Suppressor macrophage (primary cell): ENCODE results near the gene ARHGAP30.

Experiments
- DNase-seq, 4 experiments: peaks; one replicate each; pipeline ENCODE4 v3.0.0-alpha.2; 2020 to 2022

The ARHGAP30 gene

GRCh38 chr1:161089251-161089924, 19.7 kb upstream of the ARHGAP30 start, which contains the start of gene NECTIN4:
Gene NECTIN4, minus strand, starts transcription at chr1:161089558. Its CDS starts 262 bp downstream, at chr1:161089296.
- peak; percentile 66 to 82 (median 79) for DNase-seq

DNA sequence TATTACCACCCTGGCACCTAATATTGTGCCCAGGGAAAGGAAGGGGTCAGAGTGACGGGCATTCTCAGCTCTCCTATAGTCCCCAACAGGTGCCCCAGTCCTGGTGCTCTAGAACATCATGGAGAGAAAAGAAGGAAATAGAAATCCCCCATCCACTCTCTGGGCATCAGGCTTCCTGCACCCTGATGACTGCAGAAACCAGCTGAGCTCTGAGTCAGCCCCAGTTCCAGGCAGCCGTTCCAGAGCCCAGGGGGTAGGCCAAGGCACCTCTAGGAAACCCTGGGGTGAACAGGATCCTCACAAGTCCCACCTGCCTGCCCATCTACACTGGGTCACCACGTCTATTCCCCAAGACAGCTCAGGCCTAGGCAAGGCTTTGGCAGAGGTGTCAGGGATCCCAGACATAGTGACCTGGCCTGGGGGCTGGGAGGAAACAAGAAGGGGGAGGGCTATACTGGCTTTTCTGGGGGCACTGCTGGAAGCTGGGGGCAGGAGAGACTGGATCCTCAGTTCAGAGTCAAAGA, 19.0 kb upstream of the ARHGAP30 start:
- peak; percentile 66 to 86 (median 82) for DNase-seq

- DNase-seq = no peak
Measured at GRCh38 chr1:161086457-161086856, 16.8 kb upstream of the ARHGAP30 start.

- DNase-seq = no peak
Measured at GRCh38 chr1:161085165-161085564, 15.5 kb upstream of the ARHGAP30 start.

DNA sequence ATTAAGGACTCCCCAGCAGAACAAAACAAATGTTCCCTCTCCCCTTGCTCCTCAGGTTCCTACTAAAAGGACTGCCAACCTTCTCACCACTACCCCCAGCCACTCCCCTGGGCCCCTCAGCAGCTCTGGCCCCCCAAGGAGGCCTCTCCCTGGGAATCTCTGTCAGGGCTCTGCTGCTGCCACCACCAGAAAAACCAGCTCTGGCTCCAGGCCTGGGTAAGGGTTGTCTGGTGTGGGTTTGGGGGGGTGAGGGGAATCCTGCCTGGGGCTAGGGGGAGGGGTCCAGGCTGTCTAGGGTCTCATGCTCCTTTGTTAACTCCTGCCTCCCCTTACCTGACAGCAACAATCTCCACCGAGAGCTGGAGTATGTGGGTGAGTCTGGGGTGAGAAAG, 14.9 kb upstream of the ARHGAP30 start:
- DNase-seq = no peak

GRCh38 chr1:161083748-161084596, 14.3 kb upstream of the ARHGAP30 start:
- peak; percentile 29 to 53 (median 44) for DNase-seq

DNA sequence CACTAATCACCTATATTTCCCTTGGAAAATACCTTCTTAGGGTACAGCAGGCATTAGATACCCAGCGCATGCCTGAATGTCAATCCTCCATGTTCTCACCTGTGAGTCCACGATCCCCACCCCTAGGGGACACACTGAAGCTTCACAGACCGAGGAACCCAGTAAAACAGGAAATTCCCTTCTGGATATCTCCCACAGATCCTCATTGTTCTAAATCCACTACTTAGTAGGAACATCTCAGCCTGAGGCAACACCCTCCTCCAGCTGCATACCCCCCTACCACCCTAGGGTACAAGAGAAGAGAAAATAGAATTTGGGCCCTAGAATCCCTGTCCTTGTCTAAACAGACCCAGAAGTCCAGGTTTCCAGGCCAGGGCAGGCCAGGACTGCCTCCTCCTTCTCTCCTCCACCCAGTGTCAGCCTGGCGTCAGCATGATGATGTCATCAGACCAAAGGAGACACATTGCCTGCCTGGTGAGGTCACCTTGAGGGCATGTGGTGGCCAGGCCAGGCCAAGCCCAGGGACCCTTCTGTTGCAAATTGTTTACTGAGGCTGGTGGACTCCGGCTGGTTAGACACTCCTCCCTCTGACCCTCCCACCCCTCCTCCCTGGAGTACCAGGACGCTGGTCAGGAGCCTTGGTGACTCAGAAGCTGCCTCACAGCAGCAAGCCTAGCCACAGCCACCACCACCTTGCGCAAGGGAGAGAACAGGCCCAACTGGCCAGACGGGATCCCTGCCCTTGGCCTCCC, 13.5 kb upstream of the ARHGAP30 start:
- peak; percentile 93 to 98 (median 96) for DNase-seq

- no peak for DNase-seq
Measured at GRCh38 chr1:161082483-161082882, 12.8 kb upstream of the ARHGAP30 start.

DNA sequence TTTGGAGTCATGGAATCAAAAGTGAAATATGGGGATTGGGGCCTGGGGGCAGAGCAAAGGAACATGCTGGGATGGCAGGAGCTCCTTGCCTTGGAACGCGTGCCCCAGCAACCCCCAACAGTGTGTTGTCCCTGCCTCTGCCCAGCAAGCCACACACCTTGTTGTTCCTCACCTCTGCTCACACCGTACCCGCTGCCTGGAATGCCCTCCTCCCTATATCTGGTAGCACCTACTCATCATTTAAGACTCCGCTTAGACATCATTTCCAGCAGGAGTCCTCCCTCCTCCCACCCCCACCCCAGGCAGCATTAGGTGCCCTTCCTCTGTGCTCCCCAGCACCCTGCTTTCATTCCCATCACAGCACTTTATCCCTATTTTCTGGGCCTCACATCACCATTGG, 11.8 kb upstream of the ARHGAP30 start:
- no peak for DNase-seq

- DNase-seq = no peak
Measured at GRCh38 chr1:161080441-161081405, 11.0 kb upstream of the ARHGAP30 start.

- no peak for DNase-seq
Measured at GRCh38 chr1:161079436-161080110, 9.9 kb upstream of the ARHGAP30 start.

- DNase-seq = no peak
Measured at GRCh38 chr1:161077426-161077825, 7.7 kb upstream of the ARHGAP30 start.

- DNase-seq = no peak
Measured at GRCh38 chr1:161076410-161076809, 6.7 kb upstream of the ARHGAP30 start.

GRCh38 chr1:161074676-161075368, 5.1 kb upstream of the ARHGAP30 start:
- DNase-seq = no peak

GRCh38 chr1:161073474-161074121, 3.9 kb upstream of the ARHGAP30 start:
- DNase-seq = no peak

GRCh38 chr1:161072751-161073449, 3.2 kb upstream of the ARHGAP30 start:
- DNase-seq = no peak

- peak; percentile 83 to 90 (median 86) for DNase-seq
Measured at GRCh38 chr1:161071886-161072371, 2.2 kb upstream of the ARHGAP30 start.

DNA sequence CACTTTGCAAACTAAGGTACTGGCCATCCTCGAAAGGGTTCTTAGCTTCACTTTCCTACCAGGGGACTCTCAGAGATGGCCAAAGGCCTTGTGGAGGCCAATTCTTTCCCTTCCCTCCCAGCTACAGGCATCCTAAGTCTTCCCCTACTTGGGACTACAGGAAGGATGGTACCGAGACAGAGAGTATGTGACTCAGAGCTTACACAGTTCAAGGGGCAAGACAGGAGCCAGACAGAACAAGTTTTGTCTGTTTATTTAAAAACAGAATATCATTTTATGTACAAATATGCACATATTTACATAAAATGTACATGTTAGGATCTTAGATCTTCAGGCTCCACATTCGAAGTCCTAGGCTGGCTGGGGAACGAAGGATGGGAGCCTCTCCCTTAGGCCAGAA, 1.1 kb upstream of the ARHGAP30 start:
- DNase-seq = no peak

DNA sequence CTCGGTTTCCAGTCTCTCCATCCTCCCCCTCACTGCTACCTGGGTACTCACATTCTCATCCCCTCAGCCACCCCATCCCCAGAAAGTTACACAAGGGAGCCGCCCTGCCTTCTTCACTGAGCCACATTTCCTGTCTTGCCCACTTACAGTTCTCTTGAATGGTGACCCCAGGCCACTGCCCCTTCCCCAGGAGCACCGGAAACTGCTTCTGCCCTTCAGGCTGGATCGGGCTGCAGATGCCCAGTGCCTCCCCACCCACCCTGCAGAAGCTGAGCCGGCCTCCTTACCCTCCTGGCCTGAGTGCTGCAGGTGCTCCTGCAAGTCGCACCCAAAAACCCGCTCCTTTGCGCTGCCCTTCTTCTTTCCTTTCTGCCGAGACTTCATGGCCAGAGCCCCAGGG, 450 bp downstream of the ARHGAP30 start:
- no peak for DNase-seq
